HG03442 (cell line): ENCODE results near the gene ZNF107.
A peak's percentile ranks its signal among the peaks of the same experiment; 100 is the strongest.

Experiments used
- ATAC-seq: cut with Tn5 transposase; IDR thresholded peaks from one replicate; pipeline ENCODE4 v1.9.1; 2021; ENCODE audit warnings: mild to moderate bottlenecking, moderate library complexity; ENCODE audit not compliant: unreplicated experiment

The ZNF107 gene

GRCh38 chr7:64665980-64666662 lies at the start of gene ZNF107:
ZNF107 (plus strand) TSS chr7:64666133; CDS start chr7:64666283, 150 bp downstream.
- ATAC-seq = peak; percentile 99

DNA sequence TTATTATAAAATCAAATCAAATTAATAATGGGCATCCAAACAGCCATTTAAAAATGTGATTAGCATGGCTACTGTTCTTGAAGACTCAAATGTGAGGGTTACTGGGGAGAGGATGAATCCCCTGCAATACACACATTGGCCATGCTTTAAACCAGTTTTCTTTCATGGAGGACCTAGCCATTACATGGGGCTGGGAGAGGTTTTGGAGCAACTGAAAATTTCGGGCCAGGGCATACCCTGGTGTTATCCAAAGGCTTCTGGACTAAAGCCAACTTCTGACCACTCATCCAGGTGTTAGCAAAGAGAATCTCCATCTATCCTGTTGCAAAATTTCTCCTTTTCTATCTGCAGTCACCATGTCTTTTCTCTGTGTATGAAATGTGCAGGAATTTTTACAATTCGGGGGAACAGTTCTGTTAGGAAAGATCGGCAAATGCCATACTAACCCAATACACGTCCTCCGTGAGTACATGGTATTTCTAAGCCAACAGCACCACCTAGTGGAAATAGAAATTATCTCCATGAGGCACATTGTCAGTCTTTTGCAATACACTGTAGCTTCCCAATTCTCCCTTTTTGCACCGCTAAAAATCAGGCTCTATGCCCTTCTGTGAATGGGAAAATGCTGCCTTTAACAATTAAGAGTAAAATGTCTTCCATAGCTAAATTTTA lies 47.0 kb upstream of the ZNF107 start:
- no peak for ATAC-seq

- no peak for ATAC-seq
These were observed 46.2 kb upstream of the ZNF107 start for GRCh38 chr7:64619705-64620104.

DNA sequence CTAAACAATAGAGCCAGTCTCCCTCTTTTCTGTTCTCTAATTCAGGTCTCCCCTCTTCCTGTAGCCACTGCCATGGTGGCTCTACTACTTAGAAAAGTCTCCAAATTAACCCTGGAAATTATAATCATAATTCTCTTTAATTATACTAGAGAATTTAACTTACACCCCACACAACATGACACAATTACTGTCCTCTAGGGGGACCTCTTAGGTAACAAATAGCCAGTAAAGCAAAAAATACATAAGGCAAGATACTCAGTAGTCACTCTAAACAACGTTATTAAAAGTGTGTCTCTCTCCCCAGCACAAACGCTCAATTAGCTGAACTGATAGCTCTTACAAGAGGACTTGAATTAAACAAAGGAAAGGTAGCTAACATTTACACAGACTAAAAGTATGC lies 44.3 kb upstream of the ZNF107 start:
- ATAC-seq = no peak

DNA sequence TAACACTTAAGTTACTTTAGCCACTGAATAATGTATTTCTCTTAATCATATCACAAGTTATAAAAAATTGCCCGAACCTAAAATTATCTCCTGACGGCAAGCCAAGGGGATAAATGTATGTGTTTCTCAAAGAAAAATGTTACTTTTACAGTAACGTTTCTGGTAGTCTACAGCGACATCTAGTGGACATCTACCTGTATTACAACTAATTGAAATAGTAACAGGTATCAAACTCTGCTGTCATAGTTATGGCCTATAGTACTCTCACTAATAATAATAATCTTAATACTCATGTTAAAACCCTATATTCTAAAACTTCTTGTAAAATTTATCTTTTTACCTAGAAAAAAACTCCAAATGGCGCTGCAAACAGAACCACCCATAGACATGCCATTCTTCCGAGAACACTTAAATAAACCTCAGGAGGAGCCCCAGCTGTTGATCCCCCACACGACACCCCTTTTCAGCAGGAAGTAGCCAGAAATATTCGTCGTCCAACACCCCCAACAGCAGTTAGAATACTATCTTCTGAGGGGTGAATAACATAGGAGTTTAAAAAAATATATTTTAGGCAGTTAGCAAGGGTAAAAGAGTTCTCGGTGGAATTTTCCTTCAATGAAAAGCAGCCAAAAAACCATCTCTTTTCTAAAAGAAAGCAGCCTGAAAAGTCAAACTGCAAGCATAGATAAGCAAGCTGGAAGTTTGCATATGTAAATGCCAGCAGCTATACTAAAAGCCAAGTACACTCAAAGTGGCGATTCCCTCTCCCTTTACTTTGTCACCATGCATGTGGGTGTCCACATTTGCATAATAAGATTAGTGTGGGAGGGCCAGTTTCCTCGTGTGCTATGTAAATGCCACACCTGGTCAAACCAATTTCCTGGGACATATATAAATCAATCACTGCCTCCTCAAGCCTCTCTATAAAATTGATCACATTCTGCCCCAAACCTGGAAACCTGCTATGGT lies 40.5 kb upstream of the ZNF107 start:
- ATAC-seq = no peak

- ATAC-seq = no peak
These were observed 39.9 kb upstream of the ZNF107 start for GRCh38 chr7:64626083-64626469.

- ATAC-seq = no peak
These were observed 39.4 kb upstream of the ZNF107 start for GRCh38 chr7:64626557-64626956.

- ATAC-seq = no peak
These were observed 37.7 kb upstream of the ZNF107 start for GRCh38 chr7:64628192-64628591.

DNA sequence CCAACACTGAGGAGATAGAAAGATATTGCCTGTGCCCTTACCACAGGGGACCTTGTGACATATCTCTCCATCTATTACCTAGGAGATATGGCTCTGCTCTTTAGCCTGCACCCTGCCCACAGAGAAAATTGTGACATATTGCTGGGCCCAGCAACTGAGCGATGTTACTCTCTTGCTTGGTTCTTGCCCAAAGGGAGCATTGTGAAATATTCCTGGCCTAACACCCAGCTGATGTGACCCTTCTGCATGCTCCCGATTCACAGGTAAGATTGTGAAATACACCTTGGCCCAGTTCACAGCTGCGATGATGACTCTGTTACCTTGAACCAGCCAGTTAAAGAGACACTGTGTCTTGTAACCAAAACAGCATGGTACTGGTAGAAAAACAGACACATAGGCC lies 37.2 kb upstream of the ZNF107 start:
- ATAC-seq = no peak

GRCh38 chr7:64630496-64630895 lies 35.4 kb upstream of the ZNF107 start:
- no peak for ATAC-seq

- ATAC-seq = no peak
These were observed 33.9 kb upstream of the ZNF107 start for GRCh38 chr7:64632029-64632428.

GRCh38 chr7:64633401-64633800 lies 32.5 kb upstream of the ZNF107 start:
- no peak for ATAC-seq

- no peak for ATAC-seq
These were observed 31.4 kb upstream of the ZNF107 start for GRCh38 chr7:64634406-64635062.

- ATAC-seq = no peak
These were observed 29.5 kb upstream of the ZNF107 start for GRCh38 chr7:64636386-64636785.

GRCh38 chr7:64637521-64638445 lies 28.1 kb upstream of the ZNF107 start:
- ATAC-seq = no peak

DNA sequence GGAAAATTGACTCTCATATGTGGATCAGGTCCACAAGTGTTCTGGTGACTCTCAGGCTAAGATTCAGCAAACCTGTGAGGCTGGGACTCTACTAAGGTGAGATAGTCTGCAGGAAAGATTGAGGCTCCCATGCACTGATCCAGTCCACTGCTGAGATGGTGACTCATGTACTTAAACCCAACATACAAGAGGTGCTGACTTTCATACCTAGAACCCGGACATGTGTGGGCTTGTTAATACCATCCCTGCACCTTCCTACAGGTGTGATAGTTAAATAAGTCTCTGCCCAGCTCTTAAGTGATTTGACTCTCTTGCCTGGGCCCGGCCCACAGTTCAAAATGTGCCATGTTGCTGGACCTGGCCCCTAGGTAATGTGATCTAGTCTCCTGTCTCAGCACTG lies 27.1 kb upstream of the ZNF107 start:
- no peak for ATAC-seq

- no peak for ATAC-seq
These were observed 26.5 kb upstream of the ZNF107 start for GRCh38 chr7:64639267-64640001.

- no peak for ATAC-seq
These were observed 25.4 kb upstream of the ZNF107 start for GRCh38 chr7:64640504-64640903.

- ATAC-seq = no peak
These were observed 23.9 kb upstream of the ZNF107 start for GRCh38 chr7:64642046-64642445.
